Pancreas (tissue), 10 donors: Measurements from ENCODE around the gene VPS4A. TPM values are rescaled to one million over a fixed set of nuclear protein-coding genes. Genes with fewer than 3 reads are reported as not detected.
"Not testable (repeated sequence)": the region's sequence is repeated elsewhere in the genome, so short reads cannot be mapped to it uniquely, and the experiment has no call there.

Experiments used
- ATAC-seq, 4 donors: fragments of 200-7000 bp; cut with Tn5 transposase; one replicate each; pipeline versions ENCODE4 v1.8.0 to v1.9.1; 2020; ENCODE audit warnings: mild to moderate bottlenecking in 4 of 4, moderate library complexity in 4 of 4
- DNase-seq, 6 donors: peaks; one replicate each; pipeline ENCODE4 v3.0.0-alpha.2; 2020
- FAIRE-seq: peaks from 2 replicates; lab custom pipeline; 2012; peaks lifted over from hg19 to GRCh38; lab: Jason Lieb, UNC
- H3K27ac ChIP-seq, 4 donors: fragments of 200-600 bp; sonication (generic); 1 replicate in 3 of 4; 2 replicates in 1 of 4; pipeline versions ENCODE4 v1.5.0 to v1.8.0; 2020
- H3K27me3 ChIP-seq, 4 donors: fragments of 200-600 bp; one replicate each; pipeline ENCODE4 v1.8.0; 2021
- H3K36me3 ChIP-seq, 3 donors: fragments of 200-600 bp; sonication (generic) in 1 of 3; one replicate each; pipeline versions ENCODE4 v1.5.0 to v1.8.0; 2020 to 2021
- H3K4me1 ChIP-seq, 3 donors: fragments of 200-600 bp; one replicate each; pipeline ENCODE4 v1.8.0; 2021
- H3K4me3 ChIP-seq, 4 donors: fragments of 200-600 bp; sonication (generic) in 2 of 4; one replicate each; pipeline versions ENCODE4 v1.5.0 to v1.8.0; 2020 to 2021
- H3K9me3 ChIP-seq, 4 donors: fragments of 200-600 bp; one replicate each; pipeline ENCODE4 v1.8.0; 2021
- CTCF ChIP-seq, 4 donors: fragments of 200-600 bp; sonication (generic) in 3 of 4; IDR thresholded peaks; one replicate each; pipeline versions ENCODE4 v1.5.0 to v1.8.0; 2021; ENCODE audit warnings: antibody characterized with exemption in 4 of 4
- WGBS, 2 donors: extraction: QIAGEN DNeasy Blood & Tissue Kit; methylation state at CpG; one replicate each; pipeline ENCODE4 v1.1.7; 2013; 5-methylcytosine and 5-hydroxymethylcytosine counted together
- intact Hi-C, 3 donors: fragments of 100-400 bp; cut with DNase I; formaldehyde crosslinking; loops; one replicate each; pipeline versions ENCODE4 v1.11.1 to v1.14.2; 2022
- polyA plus RNA-seq, 2 donors: library from polyadenylated mRNA; stranded (reverse); fragments of 200-250 nt; gene quantifications; one replicate each; pipeline ENCODE4 v1.2.3, GENCODE V29; 2013
- total RNA-seq, 6 donors: library from RNA; stranded (reverse); fragmentation: NEBNext Ultra II Directional in 4 of 6; extraction: Animal tissue kit (Norgen Biotek cat#: 25700) in 4 of 6; gene quantifications; one replicate each; pipeline versions ENCODE4 v1.2.1 to v1.2.4, GENCODE V29; 2021 to 2023
- donor health status: healthy with polysubstance abuse.
- donor health status: DM: no; HTN: no; CAD: no; lungs with moderate emphysema.
- donor health status: DM: no; HTN: no; CAD: no.
- donor health status: control.
- donor health status: control.
- donor health status: Bipolar disorder and iron deficiency.
- donor health status: DM: yes; HTN: yes; CAD: no.
- donor health status: DM: no; HTN: no; CAD: no.
- donor health status: DM: no; HTN: no; CAD: no.
- donor health status: DM: yes; HTN: yes; CAD: no.

The VPS4A gene
- total and polyA plus RNA-seq, 8 donors = 15.6 to 34.8 (median 20.5) TPM

- Histone ChIP-seq H3K27me3 (no peaks in the 10 kb centered on the region), H3K27ac (no peak overlapping the region), H3K4me3 (peak overlapping the region in 3 of 4 donors; percentile 35 to 50 (median 50)), H3K9me3 (no peaks in the 10 kb centered on the region), H3K36me3 (peaks cover 0 to 10% (median 0%) of the 10 kb centered on the region in 3 donors), H3K4me1 (peaks cover 7 to 15% (median 11%) of the 10 kb centered on the region in 3 donors)
- no peak for TF ChIP-seq CTCF (IDR thresholded peaks at IDR 0.05)
- no peak for ATAC-seq
- FAIRE-seq = no peak
- intact Hi-C loops = no loop called here
- peak in 1 of 6 donors; percentile 27 for DNase-seq
- WGBS, 2 donors = 36 to 54% methylated on average over 10 of the region's 10 CpGs
Measured at GRCh38 chr16:69349536-69349935, 38.4 kb downstream of the VPS4A start.

- no peaks in the 10 kb centered on the region for H3K9me3 ChIP-seq
- WGBS, 2 donors = 23 to 25% methylated on average over 6 of the region's 6 CpGs
- H3K4me3 ChIP-seq = peak overlapping the region; percentile 24 to 50 (median 42)
- H3K36me3 ChIP-seq = peaks cover 0 to 10% (median 0%) of the 10 kb centered on the region in 3 donors
- ATAC-seq = peak; percentile 25 to 61 (median 50)
- no peaks in the 10 kb centered on the region for H3K27me3 ChIP-seq
- DNase-seq = peak in 1 of 6 donors; percentile 41
- intact Hi-C loops = no loop called here
- peak overlapping the region; percentile 55 to 79 (median 66) for H3K27ac ChIP-seq
- peaks cover 7 to 15% (median 11%) of the 10 kb centered on the region in 3 donors for H3K4me1 ChIP-seq
- TF ChIP-seq CTCF (IDR thresholded peaks at IDR 0.05) = no peak
- no peak for FAIRE-seq
Measured at GRCh38 chr16:69350536-69351133, 39.5 kb downstream of the VPS4A start.

GRCh38 chr16:69351309-69352027 lies 40.3 kb downstream of the VPS4A start, which contains the start of gene TMED6:
TMED6 (minus strand) TSS chr16:69351786; CDS start chr16:69351753, 33 bp downstream.
- peak; percentile 89 to 94 (median 92) for ATAC-seq
- Histone ChIP-seq H3K27ac (peak within 1 kb of the TSS; percentile 55 to 79 (median 66)), H3K9me3 (no peaks in the 10 kb centered on the region), H3K4me1 (peaks cover 7 to 15% (median 11%) of the 10 kb centered on the region in 3 donors), H3K36me3 (peaks cover 0 to 15% (median 5%) of the 10 kb centered on the region in 3 donors), H3K4me3 (peak within 1 kb of the TSS; percentile 24 to 50 (median 42)), H3K27me3 (no peaks in the 10 kb centered on the region)
- intact Hi-C loops = no loop called here
- no peak for FAIRE-seq
- 11 to 18% methylated on average over 12 of the region's 12 CpGs for WGBS, 2 donors
- no peak for TF ChIP-seq CTCF (IDR thresholded peaks at IDR 0.05)
- DNase-seq = peak; percentile 73 to 85 (median 81)

- H3K27ac ChIP-seq, H3K4me1 ChIP-seq, H3K27me3 ChIP-seq, intact Hi-C loops, H3K9me3 ChIP-seq, DNase-seq, H3K4me3 ChIP-seq, ATAC-seq, FAIRE-seq: not testable (repeated sequence)
- 95 to 99% methylated on average over 9 of the region's 9 CpGs for WGBS, 2 donors
- peaks cover 0 to 16% (median 8%) of the 10 kb centered on the region in 3 donors for H3K36me3 ChIP-seq
Measured at GRCh38 chr16:69360070-69360469, 48.9 kb downstream of the VPS4A start.

GRCh38 chr16:69363281-69363717 lies 52.1 kb downstream of the VPS4A start:
- Histone ChIP-seq H3K4me3 (no peak overlapping the region), H3K4me1 (no peaks in the 10 kb centered on the region), H3K9me3 (no peaks in the 10 kb centered on the region), H3K27ac (no peak overlapping the region), H3K27me3 (no peaks in the 10 kb centered on the region), H3K36me3 (peaks cover 0 to 34% (median 24%) of the 10 kb centered on the region in 3 donors)
- peak in 1 of 4 donors; percentile 31 for ATAC-seq
- DNase-seq = no peak
- WGBS, 2 donors = 88 to 91% methylated on average over 5 of the region's 5 CpGs
- FAIRE-seq = no peak
- no peak for TF ChIP-seq CTCF (IDR thresholded peaks at IDR 0.05)
- intact Hi-C loops = no loop called here
